D341Med (cell line): ENCODE measurements around the gene NCOA6.
"Not testable (repeated sequence)": the region's sequence is repeated elsewhere in the genome, so short reads cannot be mapped to it uniquely, and the experiment has no call there.

Experiments
- DNase-seq: peaks from one replicate; pipeline ENCODE4 v3.0.0; 2012; ENCODE audit warnings: low spot score

The NCOA6 gene

DNA sequence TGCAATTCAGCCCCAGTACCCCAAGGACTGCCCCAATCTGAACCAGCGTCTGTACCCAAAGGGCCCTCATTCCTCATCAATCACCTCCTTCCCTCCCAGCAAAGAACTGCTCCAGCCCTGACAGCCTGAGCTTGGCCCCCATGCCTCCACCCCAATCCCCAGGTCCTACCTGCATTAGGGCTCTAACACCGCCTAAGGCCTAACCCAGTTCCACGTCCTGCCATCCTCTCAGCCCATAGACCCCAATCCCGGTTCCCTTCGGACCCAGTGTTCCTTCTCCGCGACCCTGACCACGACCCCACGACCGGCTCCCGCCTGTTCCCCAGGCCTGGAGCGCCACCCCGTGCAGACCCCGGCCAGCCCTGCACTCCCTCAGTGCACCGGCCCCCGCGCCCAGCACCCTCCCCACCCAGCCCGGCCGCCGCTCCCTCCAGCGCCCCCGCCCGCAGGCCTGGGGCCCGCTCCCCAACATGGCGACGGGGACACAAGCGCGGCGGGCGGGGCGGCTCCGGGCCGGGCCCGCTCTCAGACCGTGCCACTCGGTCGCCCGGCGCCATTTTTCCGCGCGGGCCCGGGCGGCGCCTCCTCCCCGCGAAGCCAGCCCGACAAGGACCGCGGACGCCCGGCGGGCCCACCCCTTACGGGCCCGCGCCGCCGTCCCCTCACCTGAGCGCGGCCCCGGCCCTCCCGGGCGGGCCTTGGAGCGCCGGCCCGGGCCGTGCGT, 483 bp downstream of the NCOA6 start:
- peak; percentile 87 for DNase-seq

DNA sequence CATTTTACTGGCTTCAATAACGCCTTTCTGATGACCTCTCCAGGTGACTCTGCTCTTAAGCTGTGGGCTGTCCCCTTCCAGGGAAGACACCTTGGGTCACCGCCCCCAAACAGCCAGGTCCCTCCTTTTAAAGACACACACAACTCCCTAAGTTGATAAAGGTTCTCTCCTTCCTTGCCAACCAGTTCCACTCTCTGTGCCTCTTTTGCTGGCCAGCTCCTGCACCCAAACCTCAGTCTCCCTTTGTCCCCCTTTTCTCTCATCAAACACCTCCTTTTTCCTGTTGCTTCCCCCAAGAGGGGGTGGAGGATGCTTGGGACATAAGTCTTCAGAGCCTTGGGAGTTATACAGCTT, 1.0 kb downstream of the NCOA6 start:
- DNase-seq, result peak; percentile 58

DNA sequence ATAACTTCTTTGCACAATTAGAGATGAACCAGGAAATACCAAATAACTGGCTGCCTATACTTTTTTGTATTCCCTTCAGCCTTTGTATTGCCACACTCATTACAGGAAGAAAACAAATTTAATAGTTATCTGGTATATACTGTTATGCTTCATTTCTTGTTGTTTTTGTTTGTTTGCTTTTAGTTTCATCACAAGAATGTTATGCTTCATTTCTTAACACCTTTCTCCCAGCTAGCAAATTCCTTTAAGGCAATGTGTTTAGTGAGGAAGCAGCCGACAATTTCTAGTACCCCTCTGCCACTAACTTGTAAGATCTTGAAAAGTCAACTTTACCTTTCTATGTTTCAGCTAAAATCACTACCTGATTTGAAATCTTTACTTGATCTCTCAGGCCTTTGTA, 1.4 kb downstream of the NCOA6 start:
- no peak for DNase-seq

DNA sequence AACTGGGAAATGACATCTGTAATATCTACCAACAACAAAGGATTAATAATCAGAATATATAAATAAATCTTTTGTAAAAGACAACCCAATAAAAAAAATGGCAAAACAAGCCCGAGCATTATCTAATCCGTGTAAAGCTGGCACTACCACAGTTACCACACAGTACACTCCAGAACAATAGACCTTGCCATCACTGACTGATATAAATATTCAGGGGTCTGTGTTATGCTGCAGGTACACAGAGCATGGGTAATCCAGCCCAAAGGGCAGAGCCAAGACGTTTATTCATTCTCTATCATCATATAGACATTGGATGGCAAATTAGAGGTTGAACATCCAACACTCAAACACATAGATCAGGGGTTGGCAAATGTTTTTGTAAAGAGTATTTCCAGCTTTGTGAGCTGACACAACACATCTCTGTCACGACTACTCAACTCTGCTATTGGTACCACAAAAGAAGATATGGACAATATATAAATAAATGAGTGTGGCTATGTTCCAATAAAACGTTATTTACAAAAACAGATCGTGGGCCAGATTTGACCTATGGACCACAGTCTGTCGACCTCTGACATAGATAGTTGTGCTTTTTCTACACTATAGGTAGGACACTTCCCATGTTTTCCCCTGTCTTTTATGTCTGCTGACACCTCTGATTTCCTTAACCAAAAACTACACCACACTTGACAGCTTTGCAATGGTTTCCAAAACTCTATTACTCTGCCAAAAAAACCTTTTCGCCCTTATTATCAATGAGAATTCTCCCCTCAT, 4.5 kb downstream of the NCOA6 start:
- DNase-seq, result no peak

DNA sequence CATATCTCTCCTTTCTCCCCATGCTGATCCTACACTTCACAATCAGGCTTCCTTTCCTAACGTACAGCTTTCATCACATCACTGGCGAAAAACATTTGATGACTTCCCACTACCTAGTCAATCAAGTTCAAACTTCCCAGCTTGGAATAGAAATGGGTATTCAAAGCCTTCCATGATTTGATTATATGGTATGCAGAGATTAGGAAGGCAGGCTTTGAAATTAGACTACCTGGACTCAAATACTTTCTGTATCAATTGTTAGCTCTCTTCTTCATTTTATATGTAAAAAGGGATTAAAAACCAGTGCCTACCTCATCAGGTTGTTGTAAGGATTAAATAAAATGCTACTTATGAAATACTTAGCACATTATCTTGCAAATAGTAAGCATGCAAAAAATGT, 7.7 kb downstream of the NCOA6 start:
- DNase-seq, result no peak

DNA sequence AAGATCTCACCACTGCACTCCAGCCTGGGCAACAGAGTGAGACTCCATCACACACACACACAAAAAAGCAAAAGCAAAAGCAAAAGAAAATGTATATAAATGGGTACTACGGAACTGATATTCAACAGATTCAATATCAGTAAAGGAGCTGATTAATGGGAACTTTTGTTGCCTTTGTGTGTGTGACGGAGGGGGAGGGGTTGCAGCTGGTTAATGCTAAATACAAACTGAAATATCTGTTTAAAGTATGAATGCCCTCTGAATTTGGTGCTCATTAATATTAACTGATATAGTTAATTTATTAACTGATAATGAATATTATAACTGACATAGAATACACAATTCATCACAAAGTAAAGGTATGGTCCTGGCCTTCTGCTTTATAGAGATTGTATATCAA, 8.4 kb downstream of the NCOA6 start:
- DNase-seq, result no peak

DNA sequence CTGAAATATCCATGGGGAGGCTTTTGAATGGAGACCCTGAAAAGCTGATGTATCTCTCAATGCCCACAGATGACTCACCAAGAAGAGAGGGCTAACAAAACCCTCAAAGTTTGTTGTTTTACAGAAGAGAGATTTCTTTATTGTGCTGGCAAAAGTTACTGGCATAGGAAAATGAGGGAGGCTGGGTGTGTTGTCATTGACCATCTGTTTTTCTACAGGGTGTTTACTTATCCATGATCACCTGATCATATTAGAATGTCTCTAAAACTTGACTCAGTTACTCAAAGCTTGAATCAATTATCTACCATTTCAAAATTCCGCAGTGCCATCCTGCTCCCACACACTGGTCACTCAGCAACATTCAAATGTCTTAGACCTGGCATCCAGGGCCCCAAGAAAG, 9.8 kb downstream of the NCOA6 start:
- DNase-seq, result no peak

DNA sequence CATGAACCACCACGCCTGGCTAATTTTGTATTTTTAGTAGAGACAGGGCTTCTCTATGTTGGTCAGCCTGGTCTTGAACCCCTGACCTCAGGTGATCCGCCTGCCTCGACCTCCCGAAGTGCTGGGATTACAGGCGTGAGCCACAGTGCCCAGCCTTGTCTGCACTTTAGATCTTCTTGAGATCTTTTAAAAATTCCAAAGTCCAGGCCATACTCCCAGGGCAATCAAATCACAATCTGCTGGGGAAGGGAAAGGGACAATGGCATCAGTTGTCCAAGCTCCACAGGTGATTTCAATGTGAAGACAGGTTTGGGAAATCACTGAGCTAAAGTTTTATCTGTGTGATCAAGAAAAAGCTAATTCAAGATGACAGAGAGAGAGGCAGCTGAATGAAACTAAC, 16.9 kb downstream of the NCOA6 start:
- no peak for DNase-seq

DNA sequence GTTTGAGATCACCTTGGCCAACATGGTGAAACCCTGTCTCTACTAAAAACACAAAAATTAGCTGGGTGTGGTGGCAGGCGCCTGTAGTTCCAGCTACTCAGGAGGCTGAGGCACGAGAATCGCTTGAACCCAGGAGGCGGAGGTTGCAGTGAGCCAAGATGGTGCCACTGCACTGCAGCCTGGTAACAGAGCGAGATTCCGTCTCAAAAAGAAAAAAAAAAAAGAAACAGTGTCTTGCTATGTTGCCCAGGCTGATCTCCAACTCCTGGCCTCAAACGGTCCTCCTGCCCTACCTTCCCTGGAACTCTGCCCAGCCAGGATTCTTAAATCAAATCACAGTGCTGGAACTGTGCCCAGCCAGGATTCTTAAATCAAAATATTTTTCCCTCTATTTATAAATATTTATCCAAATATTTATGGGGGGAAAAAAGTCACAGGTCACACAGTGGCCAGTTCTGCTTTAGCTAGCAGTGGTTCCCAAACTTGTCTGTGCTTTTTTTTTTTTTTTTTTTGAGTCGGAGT, 17.4 kb downstream of the NCOA6 start:
- not testable (repeated sequence) for DNase-seq

DNA sequence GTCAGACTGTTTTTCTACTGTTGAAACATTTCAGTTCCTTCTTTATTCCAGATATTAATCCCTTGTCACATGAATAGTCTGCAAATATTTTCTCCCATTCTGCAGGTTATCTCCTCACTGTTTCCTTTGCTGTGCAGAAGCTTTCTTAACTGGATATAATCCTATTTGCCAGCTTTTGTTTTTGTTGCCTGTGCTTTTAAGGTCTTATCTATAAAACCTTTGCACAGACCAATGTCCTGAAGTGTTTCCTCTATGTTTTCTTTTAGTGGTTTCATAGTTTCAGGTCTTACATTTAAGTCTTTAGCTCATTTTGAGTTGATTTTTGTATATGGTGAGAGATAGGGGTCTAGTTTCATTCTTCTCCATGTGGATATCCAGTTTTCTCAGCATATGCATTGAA, 19.2 kb downstream of the NCOA6 start:
- no peak for DNase-seq

DNA sequence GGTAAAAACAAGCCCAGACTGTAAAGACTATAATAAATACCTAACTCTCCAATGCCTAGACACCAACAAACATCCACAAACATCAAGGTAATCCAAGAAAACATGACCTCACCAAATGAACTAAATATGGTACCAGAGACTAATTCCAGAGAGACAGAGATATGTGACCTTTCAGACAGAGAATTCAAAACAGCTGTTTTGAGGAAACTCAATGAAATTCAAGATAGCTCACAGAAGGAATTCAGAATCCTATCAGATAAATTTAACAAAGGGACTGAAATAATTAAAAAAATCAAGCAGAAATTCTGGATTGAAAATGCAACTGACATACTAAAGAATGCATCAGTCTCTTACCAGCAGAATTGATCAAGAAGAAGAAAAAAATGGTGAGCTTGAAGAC, 26.6 kb downstream of the NCOA6 start:
- DNase-seq, result no peak

DNA sequence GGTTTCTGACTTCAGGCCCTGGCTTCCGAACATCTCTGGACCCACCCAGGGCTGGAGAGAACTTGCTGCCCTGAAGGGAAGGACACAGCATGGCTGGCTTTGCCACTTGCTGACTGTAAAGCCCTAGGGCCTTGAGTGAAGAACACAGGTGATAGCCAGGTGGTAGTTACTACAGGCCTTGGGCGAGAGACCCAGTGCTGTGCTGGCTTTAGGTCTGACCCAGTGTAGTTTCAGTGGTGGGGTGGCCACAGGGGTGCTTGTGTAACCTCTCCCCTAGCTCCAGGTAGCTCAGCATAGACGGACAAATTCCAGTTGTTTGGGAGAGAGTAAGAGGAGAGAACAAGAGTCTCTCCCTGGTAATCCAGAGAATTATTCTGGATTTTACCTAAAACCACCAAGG, 27.1 kb downstream of the NCOA6 start:
- DNase-seq, result no peak

DNA sequence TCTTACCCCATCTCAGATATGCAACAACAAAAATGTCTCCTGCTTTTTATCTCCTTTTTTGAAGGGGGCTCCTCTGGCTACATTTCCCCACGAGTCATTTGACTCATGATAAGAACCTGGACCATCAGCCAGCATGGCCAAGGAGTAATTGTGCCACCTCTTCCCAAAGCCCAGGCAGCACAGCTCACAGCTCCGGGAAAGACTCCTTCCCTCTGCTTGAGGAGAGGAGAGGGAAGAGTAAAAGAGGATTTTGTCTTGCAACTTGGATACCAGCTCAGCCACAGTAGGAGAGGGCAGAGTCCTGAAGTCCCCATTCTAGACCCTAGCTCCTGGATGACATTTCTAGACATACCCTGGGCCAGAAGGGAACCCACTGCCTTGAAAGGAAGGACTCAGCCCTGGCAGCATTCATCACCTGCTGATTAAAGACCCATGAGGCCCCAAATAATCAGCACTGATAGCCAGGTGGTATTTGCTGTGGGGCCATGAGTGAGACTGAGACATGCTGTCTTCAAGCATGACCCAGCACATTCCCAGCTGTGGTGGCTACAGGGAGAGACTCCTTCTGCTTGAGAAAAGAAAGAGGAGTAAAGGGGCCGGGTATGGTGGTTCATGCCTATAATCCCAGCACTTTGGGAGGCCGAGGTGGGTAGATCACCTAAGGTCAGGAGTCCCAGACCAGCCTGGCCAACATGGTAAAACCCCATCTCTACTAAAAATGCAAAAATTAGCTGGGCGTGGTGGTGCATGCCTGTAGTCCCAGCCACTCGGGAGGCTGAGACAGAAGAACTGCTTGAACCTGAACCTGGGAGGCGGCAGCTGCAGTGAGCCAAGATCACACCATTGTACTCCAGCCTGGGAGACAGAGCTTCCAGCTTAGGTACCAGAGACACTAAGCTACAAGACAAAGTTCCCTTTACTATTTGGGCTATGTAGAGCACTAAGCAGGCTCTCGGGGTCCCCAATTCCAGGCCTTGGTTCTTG, 28.1 kb downstream of the NCOA6 start:
- no peak for DNase-seq

DNA sequence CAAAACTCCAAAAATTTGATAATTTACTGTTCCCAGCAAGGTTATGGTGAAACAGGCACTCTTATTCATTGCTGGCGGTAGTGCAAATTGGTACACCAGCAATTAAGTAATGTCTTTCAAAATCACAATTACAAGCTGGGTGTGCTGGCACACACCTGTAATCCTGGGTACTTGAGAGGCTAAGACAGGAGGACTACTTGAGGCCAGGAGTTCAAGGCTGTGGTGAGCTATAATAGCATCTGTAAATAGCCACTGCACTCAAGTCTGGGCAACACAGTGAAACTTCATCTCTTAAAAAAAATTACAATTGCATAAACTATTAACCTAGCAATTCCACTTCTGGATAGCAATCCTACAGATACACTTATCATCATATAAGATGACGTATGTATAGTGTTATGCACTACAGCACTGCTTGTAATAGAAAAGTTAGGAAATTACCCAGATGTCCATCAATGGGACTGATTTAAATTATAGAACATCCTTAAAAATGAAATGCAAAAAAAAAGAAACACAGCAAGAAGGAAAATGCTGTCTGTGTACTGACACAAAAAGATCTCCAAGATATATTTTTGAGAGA, 31.4 kb downstream of the NCOA6 start:
- DNase-seq, result no peak

DNA sequence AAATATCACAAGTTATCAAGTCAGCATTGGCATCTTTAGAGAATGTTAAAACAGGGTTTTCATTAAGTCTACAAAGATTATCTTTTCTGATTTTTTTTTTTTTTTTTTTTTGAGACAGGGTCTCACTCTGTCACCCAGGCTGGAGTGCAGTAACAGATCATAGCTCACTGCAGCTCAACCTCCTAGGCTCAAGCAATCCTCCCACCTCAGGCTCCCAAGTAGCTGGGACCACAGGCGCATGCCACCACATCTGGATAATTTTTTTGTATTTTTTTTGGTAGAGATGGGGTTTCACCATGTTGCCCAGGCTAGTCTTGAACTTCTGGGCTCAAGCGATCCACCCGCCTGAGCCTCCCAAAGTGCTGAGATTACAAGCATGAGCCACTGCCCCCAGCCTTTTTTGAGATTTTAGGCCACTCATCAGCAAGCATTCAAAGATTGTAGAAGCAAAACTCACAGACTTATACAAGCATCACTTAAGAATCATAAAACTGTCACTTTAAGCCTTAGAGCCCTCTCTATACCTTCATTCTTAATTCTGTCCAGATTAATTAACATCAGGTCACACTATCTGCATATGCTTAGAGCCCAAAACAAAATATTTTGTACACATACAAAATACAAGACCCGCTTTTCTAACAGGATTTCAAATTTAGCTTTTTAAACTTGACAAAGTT, 32.6 kb downstream of the NCOA6 start:
- no peak for DNase-seq

DNA sequence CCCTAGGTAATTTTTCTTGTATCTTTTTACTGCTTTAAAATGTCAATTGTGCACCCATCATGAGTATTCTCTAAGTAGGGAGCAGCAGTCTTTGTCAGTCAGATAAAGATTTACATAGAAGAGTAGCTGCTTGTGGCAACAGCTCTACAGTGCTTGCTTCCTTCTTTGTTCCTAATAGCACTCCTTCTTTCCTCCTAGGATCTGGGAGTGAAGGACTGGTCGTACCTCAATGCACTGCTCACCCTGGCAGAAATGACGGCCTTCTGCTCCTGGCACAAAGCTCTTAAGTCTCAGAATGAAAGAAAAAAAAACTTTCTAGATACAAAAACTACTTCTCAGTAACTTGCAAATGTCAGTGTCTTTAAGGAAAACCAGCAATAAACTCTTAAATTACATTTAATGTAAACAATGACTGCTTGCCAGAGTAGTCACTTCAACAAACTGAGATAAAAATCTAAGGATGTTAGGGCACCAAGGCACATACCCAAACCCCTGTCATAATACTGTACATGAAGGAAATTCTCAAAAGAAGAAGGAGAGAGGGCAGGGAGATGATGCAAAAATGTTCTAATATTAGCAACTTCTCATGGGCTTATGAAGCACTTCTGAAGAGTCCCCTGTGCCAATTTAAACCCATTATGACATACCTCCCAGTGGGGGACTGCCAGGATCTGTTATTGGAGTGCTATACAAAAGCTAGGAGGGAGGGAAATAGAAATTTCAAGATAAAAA, 34.0 kb downstream of the NCOA6 start:
- no peak for DNase-seq

DNA sequence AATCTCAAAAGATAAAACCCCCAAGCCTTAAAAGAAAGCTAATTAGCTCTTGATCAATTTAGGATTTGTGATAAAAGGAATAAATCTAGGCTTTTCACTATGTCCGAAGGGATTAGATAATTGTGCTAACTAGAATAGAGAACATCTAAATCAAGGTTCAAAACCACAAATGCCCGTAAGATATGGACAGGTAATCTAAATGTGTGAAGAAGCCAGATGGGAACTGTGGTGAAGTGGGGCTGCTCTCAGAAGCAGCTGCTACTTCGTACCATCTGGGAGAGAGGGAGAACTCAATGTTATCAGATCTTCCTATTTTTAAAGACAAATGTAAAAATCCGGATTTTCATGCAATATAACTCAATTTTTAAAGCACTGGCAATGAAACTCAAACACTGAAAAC, 44.2 kb downstream of the NCOA6 start:
- no peak for DNase-seq

DNA sequence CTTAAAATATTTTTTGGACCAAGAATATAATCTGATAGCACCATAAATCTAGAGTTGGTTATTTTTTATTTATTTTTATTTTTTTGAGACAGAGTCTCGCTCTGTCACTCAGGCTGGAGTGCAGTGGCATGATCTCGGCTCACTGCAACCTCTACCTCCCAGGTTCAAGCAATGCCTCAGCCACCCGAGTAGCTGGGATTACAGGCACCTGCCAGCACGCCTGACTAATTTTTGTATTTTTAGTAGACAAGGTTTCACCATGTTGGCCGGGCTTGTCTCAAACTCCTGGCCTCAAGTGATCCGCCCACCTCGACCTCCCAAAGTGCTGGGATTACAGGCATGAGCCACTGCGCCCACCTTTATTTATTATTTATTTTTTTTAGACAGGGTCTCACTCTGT, 45.2 kb downstream of the NCOA6 start:
- not testable (repeated sequence) for DNase-seq

DNA sequence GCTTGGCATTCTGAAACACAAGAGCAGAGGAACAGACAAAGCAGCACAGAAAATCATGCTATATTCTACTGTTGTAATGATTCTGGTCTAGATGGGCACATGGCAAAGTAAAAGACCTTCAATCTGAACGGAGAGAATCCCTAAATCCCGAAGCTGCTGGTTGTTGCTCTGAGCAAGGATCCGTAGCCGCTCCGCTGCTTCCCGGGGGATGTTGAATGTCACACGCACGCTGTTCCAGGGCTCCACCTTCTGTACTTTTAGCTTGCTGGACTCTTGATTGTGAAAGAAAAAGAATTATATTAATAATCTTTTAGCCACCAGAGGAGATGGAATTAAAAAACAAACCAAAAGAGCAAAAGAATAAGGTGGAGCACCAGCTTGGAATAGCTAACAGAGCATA, 49.3 kb downstream of the NCOA6 start:
- no peak for DNase-seq

DNA sequence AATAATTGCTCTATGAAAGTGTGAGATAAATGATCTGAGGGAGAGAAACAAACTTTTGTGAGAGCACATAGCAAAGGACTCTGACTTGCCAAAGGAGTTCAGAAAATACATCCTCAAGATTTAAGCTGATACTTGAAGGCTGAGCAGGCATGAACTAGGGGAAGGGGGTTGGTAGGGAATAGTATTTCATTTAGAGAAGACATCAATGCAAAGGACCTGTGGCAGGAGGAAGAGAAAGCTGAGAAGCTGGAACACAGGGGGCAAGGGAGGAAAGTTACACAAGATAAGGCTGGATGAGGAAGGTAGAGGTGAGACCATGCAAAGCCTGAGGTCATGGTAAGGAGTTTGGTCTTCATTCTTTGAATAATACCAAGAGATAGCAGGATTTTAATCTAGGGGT, 50.6 kb downstream of the NCOA6 start:
- DNase-seq, result no peak

DNA sequence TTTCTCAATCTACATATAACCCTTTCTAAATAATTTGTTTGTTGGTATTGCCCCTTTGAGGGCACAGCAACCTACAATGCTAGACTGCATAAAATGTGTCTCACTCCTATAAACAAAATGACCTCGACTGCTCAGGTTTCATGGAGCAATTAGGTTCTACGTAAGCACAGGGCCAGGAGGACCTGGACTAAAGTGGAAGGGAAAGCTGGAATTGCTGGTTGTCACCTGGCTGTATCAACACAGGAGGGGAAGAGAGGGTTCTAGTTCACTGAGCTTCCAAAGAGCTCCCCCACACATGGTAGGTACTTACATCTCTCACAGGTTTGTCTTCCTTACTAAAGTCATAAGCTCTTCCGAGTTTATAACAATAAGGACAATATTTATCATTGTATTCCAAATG, 51.0 kb downstream of the NCOA6 start:
- no peak for DNase-seq
